NAMALWA (cell line): ENCODE results near the gene MRC2.
"Not testable (repeated sequence)": the region's sequence is repeated elsewhere in the genome, so short reads cannot be mapped to it uniquely, and the experiment has no call there.

Experiments
- DNase-seq: peaks from one replicate; pipeline ENCODE4 v3.0.0-alpha.2; 2015; ENCODE audit warnings: low spot score

MRC2 gene

DNA sequence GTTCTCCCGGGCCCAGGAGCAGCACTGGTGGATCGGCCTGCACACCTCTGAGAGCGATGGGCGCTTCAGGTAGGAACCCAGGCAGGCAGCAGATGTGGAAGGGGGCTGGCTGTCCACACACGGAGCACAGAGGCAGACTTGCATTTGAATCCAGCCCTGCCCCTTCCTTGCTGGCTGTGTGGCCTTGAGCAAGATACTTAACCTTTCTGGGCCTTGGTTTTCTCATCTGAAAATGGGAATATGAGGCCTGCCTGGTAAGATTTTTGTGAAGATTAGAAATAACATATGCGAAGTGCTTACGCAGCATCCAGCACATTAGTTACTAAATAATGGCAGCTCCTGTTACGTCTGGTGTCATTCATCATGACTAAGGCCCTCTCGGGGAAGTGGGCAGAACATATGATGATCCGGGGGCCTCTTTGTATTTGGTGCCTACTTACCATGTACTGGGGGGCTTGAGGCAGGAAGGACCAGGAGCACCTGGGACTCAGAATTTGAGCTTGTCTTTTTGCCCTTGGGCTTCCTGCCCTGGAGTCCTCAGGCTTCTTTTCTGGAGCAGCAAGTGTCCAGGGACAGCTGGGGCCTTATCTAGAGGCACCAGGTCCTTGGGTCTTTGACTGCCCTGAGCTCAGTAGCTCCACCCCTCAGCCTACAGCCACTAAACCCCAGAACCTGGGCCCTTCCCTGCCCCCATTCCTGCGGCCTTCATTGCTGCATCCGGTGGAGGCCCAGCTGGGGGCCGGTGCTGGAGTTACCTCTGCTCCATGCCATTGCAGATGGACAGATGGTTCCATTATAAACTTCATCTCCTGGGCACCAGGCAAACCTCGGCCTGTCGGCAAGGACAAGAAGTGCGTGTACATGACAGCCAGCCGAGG, 53.8 kb downstream of the MRC2 start:
- no peak for DNase-seq

DNA sequence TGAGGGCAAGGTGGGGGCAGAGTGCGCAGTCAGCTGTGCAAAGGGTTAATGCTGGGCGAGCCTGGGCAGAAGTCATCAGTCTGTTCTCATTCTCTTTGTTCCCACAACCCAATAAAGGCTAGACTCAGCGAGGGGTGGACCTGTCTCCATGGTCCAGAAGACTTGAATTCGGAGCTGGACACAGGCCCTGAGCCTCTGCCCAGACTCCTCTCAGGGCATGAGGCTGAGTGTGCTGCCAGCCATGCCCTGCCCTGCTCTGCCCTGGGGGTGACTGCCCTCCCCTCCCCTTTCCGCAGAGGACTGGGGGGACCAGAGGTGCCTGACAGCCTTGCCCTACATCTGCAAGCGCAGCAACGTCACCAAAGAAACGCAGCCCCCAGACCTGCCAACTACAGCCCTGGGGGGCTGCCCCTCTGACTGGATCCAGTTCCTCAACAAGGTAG, 54.5 kb downstream of the MRC2 start:
- no peak for DNase-seq

DNA sequence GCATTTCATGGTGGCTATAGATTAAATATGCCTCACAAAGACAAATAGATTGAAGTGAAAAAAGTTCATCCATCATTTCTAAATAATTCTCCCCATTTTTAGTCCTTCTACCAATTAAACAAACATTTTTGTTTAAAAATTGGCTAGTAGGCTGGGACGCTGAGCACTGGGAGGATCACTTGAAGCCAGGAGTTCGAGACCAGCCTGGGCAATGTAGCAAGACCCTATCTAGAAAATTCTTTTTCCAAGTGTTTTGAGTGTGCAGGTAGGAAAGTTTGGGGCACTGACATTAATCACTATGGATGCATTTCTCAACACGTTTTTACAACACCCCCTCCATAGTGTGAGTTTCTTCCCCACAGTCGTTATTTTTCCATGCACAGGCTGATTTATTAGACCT, 56.7 kb downstream of the MRC2 start:
- DNase-seq = no peak

DNA sequence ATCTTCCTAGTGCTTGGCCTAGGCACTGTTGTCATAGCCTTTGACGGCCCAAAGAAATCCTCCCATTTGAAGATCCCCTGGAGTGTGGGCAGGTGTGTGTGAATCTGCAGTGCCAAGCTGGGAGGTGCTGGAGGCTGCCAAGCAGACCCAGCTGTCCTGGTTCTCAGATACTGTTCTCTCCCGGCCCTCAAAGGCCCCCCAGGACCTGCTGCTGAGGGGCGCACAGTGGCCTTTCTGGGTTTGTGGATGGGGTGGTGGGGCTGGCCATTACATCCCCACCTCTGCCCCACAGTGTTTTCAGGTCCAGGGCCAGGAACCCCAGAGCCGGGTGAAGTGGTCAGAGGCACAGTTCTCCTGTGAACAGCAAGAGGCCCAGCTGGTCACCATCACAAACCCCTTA, 60.5 kb downstream of the MRC2 start:
- no peak for DNase-seq

DNA sequence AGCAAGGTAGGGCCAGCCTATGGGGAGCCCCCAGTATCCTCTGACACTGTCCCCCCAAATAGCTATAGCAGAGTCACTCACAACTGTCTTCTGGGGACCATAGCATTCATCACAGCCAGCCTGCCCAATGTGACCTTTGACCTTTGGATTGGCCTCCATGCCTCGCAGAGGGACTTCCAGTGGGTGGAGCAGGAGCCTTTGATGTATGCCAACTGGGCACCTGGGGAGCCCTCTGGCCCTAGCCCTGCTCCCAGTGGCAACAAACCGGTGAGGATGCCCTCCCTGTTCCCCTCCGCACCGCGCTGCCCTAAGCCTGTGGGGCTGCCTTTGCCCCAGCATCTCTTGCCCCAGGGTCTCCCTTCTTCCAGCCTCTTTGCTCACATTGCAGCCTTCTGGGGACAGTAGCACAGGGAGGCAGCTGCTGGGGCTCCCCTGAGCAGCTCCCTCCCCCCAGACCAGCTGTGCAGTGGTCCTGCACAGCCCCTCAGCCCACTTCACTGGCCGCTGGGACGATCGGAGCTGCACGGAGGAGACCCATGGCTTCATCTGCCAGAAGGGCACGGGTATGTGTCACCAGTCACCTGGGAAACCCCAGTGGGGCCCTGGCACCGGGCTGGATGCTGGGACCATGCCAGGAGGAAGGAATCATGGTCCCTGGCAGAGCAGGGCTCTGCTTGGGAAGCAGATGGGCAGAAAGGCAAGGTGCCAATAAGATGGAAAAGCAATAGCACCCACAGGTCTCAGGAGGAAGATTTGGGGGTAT, 61.1 kb downstream of the MRC2 start:
- DNase-seq = no peak

DNA sequence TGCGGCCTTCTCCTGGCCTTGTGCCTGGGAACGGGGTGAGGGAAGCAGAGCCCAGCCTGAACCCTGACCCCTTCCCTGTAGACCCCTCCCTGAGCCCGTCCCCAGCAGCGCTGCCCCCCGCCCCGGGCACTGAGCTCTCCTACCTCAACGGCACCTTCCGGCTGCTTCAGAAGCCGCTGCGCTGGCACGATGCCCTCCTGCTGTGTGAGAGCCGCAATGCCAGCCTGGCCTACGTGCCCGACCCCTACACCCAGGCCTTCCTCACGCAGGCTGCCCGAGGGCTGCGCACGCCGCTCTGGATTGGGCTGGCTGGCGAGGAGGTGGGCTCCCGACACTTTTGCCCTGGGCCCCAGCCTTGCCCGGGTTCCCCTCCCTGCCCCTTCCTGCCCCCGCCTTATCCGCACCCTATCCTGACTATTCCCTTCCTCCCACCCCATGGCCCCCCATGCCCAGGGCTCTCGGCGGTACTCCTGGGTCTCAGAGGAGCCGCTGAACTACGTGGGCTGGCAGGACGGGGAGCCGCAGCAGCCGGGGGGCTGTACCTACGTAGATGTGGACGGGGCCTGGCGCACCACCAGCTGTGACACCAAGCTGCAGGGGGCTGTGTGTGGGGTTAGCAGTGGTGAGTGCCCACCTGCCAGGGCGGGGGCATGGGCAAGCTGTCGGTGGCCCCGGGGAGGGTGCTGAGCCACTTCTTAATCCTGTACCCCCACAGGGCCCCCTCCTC, 62.1 kb downstream of the MRC2 start:
- no peak for DNase-seq

DNA sequence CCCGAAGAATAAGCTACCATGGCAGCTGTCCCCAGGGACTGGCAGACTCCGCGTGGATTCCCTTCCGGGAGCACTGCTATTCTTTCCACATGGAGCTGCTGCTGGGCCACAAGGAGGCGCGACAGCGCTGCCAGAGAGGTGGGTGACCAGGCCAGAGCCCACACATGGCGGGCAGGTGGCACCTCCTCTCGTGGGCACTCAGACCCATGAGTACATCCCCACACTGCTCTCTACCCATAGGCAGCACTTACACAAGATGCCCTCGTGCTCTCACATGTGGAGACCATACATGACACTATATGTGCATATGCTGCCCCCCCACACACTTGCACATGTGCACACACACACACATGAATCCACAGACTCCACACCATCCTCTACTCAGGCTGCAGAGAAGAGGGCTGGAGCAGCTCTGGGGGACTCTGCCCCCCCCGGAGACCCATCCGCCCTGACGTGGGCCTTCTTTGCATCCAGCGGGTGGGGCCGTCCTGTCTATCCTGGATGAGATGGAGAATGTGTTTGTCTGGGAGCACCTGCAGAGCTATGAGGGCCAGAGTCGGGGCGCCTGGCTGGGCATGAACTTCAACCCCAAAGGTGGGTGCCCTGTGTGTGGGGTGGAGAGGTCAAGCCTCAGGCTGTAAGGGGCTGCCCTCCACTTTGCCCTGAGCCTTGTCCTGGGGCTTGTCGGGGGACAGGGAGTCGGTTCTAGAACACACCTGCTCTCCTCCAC, 62.9 kb downstream of the MRC2 start:
- DNase-seq = no peak

DNA sequence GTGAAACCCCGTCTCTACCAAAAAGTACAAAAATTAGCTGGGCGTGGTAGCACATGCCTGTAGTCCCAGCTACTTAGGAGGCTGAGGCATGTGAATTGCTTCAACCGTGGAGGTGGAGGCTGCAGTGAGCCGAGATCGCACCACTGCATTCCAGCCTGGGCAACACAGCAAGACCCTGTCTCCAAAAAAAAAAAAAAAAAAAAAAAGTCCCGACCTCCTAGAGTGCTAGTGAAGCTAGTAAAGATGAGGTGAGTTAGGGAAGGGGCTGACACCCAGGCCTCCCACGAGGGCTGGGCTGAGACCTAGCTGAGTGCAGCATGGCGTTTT, 64.1 kb downstream of the MRC2 start:
- not testable (repeated sequence) for DNase-seq

DNA sequence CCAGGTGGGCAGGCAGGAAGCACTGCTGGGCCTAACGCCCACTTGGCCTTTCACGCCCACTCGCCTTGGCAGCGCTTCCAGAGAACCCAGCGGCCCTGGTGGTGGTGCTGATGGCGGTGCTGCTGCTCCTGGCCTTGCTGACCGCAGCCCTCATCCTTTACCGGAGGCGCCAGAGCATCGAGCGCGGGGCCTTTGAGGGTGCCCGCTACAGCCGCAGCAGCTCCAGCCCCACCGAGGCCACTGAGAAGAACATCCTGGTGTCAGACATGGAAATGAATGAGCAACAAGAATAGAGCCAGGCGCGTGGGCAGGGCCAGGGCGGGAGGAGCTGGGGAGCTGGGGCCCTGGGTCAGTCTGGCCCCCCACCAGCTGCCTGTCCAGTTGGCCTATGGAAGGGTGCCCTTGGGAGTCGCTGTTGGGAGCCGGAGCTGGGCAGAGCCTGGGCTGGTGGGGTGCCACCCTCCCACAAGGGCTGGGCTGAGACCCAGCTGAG, 64.7 kb downstream of the MRC2 start:
- DNase-seq = no peak

DNA sequence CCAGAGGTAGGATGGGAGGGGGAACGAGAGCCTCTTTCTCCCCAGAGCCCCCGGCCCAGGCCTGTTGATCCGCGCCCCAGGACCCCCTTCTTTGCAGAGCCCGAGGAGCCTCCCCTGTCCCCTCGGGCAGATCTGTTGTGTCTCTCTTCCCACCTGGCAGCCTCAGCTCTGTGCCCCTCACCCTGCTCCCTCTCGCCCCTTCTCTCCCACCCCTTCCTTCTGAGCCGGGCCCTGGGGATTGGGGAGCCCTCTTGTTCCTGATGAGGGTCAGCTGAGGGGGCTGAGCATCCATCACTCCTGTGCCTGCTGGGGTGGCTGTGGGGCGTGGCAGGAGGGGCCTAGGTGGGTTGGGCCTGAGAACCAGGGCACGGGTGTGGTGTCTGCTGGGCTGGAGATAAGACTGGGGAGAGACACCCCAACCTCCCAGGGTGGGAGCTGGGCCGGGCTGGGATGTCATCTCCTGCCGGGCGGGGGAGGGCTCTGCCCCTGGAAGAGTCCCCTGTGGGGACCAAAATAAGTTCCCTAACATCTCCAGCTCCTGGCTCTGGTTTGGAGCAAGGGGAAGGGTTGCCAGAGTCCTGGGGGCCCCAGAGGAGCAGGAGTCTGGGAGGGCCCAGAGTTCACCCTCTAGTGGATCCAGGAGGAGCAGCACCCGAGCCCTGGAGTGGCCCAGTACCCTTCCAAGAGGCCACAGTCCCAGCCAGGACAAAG, 65.4 kb downstream of the MRC2 start:
- peak; percentile 17 for DNase-seq

DNA sequence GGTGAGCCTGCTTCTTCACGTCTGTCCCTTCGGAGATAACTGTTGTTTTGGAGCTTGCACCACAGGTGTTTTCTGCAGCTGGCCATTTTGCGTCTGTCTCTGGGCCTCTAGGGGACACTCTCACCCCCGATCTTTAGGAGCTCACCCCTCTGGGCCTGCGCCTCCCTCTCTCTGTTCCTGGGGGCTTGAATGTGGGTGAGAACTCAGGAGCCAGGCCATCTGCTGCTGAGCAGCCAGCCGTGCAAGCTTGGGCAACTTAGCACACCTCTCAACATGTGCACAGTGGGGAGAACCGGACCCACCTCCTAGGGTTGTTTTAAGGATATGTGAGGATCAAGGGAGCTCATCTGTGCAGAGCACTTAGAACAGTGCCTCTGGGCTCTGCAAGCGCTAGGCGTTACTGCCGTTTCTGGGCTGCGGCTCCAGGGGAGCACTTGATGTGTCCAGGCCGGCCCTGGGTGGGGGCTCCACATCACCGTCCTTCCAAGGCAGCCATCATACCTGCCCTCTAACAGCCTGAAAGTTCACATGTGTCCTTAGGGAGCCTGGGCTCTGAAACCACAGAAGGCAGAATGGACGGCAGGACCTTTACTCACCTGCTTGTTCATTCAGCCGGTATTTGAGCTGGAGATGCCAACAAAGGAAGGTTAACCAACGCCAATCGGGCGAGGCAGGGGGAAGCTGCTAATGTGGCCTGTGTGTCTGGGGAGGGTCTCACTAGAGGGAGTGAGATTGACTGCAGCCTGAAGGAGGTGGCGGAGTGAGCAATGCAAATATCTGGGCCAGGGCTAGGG, 66.3 kb downstream of the MRC2 start:
- DNase-seq = peak; percentile 37

DNA sequence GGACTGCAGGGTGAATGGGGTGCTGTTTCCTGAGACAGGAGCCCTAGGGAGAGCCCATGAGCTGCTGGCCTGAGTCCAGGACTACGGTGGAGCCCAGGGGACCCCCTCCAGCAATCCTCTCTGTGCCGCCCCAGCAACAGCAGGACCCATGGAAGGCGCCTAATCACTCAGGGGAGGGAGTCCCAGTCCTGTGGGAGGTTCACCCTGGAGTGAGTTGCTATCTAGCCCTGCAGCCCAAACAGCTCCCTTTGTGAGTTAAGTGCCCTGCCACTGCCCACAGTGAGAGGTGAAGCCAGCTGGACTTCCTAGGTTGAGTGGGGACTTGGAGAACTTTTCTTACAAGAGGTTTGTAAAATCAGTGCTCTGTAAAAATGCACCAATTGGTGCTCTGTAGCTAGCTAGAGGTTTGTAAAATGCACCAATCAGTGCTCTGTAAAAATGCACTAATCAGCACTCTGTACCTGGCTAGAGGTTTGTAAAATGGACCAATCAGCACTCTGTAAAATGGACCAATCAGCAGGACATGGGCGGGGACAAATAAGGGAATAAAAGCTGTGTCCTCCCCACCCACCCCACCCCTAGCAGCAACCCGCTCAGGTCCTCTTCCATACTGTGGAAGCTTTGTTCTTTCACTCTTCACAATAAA, 67.7 kb downstream of the MRC2 start:
- DNase-seq = not testable (repeated sequence)

DNA sequence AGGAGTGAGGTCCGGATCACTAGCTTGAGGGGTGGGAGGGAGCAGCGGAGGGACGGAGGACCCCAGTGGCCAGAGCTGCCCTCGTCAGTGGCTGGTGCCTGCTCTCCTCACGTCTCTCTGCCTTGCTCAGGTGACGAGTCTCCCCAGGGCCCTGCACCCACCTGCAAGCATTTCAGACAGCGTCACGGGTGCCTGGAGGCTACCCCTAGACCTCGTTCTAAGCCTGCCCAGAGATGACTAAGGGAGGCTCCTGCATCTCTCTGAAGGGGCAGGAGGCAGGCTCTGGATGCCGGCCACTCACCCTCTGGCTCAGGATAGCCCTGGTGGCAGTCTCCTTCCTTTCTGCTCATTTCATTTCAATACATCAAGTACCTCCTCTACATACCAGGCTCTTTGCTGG, 68.8 kb downstream of the MRC2 start:
- DNase-seq = no peak

DNA sequence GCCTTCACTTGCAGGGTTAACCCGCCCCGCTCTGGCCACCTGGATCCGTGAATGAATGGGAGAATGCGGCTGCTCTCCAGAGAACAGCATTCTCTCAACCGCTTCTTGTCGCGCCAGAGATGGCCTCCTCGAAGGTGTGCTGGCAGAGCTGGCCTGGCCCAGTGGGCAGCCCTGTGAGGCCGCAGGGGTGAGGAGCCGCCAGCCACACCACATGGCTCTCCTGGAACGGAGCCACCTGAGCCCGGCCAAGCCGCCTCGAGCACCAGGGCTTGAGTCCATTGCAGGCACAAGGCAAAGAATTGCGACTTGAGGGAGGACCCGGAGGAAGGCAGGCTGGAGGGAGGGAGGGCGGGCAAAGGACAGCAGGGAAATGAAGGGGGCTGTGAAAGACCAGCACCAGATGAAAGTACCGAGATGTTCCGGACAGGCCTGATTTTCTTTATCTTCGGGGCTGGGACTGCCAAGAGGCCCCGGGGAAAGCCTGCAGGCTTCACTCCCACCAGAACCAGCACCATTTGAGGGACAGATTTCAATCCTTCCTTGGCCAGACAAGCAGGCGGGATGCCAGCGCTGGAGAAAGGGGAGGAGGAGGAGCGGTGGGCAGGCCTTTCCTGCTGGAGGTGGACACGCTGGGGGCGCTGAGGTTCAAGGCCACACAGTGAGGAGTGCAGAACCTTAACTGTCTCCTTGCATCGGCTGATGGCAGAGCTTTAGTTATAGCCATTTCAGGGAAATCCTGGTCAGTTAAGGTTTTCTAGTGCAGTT, 69.4 kb downstream of the MRC2 start:
- DNase-seq = no peak

DNA sequence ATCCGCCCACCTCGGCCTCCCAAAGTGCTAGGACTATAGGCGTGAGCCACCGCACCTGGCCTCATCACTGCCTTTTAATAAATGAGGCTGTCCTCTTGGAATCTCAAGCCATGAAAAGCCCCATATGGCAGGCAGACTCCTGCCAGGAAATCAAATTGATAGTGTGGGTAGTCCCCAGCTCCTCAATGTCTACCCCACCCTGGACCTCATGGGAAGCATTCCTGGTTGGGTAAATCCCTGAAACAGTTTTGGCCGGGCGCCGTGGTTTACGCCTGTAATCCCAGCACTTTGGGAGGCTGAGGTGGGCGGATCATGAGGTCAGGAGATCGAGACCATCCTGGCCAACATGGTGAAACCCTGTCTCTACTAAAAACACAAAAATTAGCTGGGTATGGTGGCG, 71.0 kb downstream of the MRC2 start:
- not testable (repeated sequence) for DNase-seq

DNA sequence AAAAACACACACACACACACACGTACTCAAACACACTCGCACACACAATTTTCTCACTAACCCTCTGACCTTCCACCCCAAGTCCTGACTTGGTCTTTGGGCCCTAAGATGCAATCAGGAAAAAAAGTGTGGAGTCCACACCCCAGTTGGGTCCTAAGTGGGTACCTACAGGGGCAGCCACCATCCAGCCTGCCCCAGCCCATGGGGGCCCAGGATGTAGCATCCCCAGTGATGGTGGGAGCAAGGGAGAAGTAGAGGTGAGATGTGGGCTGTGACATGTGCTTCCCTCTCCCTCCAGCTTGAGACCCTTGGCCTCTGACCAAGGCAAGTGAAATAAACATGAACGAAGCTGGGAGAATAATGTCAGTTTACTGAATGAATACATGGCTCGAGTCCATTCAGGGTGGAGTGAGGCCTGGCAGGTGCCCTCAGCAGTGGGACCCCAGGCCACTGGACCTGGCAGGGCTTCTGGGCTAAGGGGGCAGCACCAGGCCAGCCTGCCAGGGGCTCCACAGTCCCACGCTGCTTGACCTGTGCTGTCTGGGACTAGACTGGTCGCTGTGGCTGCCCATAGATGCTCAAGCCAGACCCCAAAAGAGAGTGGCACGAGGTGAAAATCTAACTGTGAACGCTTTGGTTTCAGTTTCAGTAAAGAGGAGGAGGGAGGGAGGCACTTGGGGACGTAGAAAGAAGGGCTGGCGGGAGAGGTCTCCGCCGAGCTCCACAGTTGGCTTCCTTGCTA, 73.7 kb downstream of the MRC2 start:
- DNase-seq = no peak

DNA sequence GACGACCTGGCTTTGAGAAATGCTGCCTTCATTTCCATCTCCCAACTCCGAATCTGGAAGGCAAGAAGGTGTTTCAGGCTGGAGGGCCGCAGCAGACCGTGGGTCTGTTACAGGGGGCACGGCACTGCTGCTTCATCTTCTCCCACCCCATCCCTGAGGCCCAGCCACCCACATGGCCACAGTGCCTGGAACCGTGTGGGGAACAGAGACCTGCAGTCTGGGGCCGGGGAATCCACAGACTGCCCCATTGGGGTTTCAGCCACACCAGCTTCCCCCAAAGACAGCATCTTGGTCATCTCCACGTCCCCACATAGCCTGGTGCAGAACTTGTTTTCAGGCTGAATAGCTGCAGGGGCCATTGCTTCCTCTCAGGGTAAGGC, 74.2 kb downstream of the MRC2 start:
- DNase-seq = no peak

DNA sequence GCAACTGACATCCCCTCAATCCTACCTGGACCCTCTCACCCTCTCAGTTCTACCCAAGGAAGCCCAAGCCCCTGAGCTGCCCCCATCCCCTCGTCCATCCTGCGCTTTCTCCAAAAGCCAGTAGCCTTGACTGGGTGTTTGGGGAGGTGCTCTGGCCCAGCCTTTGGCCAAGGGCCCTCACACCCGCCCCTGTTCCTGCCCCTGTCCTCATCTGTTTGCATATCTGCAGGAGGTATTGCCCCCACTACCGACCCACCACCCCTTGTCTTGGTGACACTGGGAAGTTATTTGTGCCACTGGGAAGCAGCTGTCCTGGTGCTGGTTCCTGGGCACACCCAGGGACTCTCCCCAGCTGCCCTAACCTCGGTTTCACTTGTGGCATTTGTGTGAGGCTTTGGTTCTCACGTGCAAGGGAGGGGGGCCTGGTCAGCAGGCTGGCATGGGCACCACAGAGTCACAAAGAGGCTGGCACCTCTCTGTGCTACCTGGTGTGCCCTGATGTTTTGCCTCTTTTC, 75.3 kb downstream of the MRC2 start:
- no peak for DNase-seq
